Activated CD4-positive, CD25-positive, alpha-beta regulatory T cell (primary cell): ENCODE results near the gene RHOA.
"Not testable (repeated sequence)": the region's sequence is repeated elsewhere in the genome, so short reads cannot be mapped to it uniquely, and the experiment has no call there.

ENCODE experiments used
- DNase-seq, 4 experiments: peaks; one replicate each; lab custom pipeline; 2025; lab: John Stamatoyannopoulos, UW

RHOA gene

GRCh38 chr3:49411535-49411967 lies 225 bp downstream of the RHOA start:
- DNase-seq: peak; percentile 24 to 53 (median 39)

DNA sequence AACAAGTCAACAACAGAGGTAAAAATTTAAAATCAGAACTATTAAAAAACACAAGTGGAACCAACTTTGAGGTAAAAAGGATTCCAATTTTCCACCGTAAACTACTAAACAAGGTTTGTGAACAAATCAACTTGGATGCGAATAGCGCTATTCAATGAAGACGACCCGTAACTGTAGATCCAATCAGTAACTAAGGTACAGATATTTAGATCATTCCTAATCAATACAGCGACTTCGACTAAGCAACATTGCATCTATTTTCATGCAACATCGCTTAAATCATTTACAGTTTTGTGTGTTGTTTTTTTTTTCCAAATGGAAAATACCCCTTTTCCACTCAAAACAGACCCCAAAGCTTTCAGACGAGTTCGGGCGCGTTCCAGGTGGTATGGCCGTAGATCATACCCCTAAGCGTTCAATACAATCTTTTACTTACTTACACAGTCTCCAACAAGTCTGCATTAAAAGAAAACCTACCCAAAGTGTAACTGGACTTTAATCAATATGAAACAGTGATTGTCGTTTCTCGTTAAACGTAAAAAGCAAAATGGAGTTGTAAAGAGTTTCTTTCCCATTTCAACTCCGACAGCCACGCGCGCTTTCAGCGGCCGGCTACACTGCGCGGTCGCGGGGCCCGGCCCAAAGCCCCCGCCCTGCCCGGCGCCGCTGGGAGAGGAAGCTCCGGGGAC lies 786 bp downstream of the RHOA start:
- no peak for DNase-seq

- DNase-seq: no peak
Measured at GRCh38 chr3:49410066-49410845, 1.5 kb downstream of the RHOA start.

DNA sequence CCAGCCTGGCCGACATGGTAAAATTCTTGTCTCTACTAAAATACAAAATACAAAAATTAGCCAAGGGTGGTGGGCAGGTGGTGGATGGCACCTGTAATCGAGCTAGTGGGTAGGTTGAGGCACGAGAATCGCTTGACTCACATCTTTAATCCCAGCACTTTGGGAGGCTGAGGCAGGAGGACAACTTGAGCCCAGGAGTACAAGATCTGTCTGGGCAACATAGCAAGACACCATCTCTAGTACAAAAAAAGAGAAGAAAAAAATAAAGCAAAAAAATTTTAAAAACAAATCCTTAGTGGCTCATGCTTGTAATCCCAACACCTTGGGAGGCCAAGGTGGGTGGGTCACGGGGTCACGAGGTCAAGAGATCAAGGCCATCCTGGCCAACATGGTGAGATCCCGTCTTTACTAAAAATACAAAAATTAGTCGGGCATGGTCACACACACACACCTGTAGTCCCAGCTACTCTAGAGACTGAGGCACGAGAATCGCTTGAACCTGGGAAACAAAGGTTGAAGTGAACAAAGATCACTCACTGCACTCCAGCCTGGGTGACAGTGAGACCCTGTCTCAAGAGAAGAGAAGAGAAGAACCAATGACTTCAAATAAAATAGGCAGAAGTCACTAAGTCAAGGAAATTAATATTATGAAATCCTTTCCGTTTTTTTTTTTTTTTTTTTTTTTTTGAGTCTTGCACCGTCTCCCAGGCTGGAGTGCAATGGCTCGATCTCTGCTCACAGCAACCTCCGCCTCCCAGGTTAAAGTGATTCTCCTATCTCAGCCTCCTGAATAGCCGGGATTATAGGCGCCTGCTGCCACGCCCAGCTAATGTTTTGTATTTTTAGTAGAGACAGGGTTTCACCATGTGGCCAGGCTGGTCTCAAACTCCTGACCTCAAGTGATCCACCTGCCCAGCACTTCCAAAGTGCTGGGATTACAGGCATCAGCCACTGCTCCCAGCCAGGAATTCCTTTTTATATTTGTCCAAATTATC lies 4.9 kb downstream of the RHOA start:
- no peak for DNase-seq

DNA sequence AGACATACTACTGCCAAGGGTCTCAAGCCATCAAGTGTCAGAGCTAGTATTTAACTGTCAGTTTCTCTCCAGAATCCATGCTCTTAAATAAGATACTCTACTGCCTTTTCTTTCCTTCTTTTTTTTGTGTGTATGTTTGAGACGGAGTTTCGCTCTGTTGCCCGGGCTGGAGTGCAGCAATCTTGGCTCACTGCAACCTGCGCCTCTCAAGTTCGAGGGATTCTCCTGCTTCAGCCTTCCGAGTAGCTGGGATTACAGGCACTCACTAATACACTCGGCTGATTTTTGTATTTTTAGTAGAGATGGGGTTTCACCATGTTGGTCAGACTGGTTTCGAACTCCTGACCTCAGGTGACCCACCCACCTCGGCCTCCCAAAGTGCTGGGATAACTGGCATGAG lies 6.2 kb downstream of the RHOA start:
- not testable (repeated sequence) for DNase-seq

DNA sequence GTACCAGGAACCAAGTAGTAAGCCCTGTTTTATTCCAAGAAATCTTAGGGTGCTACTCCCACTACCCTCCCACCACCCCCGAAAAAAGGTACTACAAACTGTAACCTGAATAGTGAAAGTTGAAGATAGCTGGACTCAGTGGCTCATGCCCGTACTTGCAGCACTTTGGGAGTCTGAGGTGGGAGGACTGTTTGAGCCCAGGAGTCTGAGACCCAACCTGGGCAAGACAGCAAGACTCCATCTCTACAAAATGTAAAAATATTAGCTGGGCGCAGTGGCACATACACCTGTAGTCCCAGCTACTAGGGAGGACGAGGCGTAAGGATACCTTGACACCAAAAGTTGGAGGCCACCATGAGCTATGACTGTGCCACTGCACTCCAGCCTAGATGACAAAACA lies 7.9 kb downstream of the RHOA start:
- no peak for DNase-seq

DNA sequence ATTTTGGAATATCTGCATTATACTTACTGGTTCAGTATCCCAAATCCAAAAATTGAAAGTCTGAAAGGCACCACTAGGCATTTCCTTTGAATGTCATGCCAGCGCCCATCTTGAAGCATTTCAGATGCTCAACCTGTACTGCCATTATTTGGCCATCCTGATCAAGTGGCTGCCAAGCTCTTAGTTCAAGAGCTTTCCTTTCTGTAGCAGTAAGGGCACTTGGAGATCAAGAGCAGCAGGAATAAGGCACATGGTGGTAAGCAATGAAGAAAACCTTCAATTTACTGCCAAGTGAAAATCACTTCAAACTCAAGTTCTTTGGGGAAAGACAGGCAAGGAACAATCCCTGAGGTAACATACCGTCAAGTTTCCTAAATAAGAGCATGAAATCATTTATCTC lies 10.0 kb downstream of the RHOA start:
- no peak for DNase-seq

GRCh38 chr3:49399461-49399860 lies 12.3 kb downstream of the RHOA start:
- DNase-seq: no peak

DNA sequence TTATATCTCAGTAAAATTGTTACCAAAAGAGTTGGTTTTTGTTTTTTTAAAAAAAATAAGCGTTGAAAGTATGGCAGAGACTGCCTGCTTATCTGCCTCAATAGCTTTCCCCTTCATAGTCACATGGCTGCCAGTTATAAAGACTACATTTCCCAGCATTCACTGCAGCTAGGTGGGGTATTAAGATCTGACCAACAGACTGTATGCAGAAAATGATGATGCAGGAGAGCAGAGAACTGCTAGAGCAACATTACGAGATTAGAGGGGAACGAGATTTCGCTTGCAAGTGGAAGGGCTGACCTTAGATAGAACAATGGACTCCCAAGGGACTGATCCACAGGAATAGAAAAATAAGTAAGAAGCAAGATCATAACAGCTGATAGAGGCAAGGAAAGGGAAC lies 14.3 kb downstream of the RHOA start:
- DNase-seq: no peak

GRCh38 chr3:49391310-49391709 lies 20.5 kb downstream of the RHOA start:
- not testable (repeated sequence) for DNase-seq

- DNase-seq: no peak
Measured at GRCh38 chr3:49389297-49389696, 22.5 kb downstream of the RHOA start.

DNA sequence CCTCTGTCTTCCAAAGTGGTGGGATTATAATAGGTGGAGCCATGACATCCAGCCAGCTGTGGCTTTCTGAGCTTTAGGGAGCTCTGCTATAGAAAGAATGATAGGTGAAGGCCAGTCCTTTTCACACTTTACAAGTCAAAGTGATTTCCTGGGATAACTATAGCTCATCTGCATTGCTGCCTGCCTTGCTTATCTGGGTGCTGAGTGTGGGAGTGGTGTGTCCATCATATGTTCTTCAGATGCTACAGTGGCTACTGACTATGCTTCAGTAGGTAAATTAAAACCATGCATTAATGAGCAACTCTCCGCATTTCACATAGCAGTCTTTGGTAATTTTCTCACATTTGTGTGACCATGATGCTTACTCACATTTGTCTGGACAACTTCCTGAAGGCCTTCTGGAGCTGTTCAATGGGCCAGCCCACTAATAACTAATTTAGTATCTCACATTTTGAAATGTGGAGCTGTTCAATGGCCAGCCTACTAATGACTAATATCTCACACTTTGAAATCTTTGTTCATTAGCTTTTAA lies 23.4 kb downstream of the RHOA start:
- no peak for DNase-seq

GRCh38 chr3:49387721-49388120 lies 24.1 kb downstream of the RHOA start:
- no peak for DNase-seq

- DNase-seq: no peak
Measured at GRCh38 chr3:49386056-49386756, 25.6 kb downstream of the RHOA start.

DNA sequence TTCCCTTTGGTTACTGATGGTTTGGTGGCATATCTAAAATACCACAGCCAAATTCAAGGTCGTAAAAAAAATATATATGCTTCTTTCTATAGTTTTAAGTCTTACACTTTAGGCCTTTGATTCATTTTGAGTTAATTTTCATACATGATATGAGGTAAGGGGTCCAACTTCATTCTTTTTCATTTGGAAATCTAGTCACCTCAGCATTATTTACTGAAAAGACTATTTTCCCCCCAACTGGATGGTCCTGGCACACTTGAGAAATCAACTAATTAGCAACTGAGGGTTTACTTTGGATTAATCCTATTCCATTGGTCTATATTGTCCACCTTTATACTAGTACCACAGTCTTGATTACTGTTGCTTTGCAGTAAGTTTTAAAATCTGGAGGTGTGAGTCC lies 26.2 kb downstream of the RHOA start:
- DNase-seq: no peak

DNA sequence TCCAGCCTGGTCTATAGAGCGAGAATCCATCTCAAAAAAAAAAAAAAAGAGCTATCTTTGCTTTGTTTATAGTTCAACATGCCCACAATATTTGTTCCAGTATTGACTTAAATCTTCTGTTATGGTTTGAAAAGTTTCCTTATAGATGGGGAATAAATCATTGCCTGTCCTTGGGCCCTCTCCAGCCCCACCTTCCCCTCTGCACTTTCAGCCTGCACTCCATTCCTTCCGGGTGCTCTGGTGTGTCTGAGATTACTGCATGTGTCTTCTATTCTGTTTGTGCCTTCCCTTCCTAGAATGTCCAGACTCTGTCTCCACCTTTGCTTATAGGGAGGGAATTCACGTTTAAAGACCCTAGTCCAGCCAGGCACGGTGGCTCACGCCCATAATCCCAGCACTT lies 28.4 kb downstream of the RHOA start:
- DNase-seq: no peak

- DNase-seq: no peak
Measured at GRCh38 chr3:49378249-49378895, 33.4 kb downstream of the RHOA start.

DNA sequence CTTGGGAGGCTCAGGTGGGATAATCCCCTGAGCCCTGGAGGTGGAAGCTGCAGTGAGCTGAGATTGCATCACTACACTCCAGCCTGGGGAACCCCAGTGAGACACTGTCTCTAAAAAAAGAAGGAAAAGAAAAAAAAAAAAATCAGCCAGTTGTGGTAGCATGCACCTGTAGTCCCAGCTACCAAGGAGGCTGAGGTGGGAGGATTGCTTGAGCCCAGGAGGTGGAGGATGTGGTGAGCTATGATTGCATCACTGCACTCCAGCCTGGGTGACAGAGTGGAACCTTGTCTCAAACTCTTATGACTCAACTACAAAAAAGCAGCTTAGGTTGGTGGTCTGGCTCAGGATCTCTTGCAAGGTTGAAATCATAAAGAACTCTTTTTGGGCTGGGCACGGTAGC lies 34.3 kb downstream of the RHOA start:
- DNase-seq: peak in 1 of 4 experiments; percentile 20

GRCh38 chr3:49371946-49372345 lies 39.8 kb downstream of the RHOA start:
- DNase-seq: no peak

DNA sequence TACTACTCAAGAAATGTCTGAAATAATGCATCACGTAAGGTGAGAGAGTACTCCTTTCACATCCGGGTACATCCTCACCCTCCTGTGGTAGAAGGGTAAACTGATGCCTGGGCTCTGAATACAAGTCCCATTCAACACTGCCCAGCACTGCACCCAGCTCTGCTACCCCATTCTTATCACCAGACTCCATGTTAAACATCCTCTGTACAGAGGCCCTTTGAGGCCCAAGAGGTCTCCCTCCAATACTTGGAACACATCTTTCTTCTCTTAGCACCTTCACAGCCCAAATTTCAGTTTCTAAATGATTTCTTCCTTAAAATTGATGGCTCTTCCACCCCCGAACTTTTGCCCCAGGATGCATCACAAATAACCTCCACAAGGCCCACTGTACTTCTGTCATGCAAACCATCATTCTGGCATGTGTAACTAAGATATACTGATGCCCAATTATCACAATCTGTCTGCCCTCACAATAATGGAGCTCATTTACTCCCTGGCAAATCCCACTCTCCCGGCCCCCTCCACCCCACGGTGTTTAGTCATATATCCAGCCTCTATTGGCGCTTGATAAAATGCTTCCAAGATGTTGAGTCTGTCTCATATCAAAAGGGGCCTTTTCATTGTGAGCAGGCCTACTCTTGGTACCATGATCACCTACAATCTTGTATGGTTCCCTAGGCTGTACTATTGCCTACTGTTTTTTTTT lies 41.0 kb downstream of the RHOA start:
- no peak for DNase-seq
